ENCODE results near the gene SLC24A3. TPM values are rescaled to one million over a fixed set of nuclear protein-coding genes. Genes with fewer than 3 reads are reported as not detected.

The SLC24A3 gene
- total RNA-seq, 1 donor from 2014 or later: not detected

DNA sequence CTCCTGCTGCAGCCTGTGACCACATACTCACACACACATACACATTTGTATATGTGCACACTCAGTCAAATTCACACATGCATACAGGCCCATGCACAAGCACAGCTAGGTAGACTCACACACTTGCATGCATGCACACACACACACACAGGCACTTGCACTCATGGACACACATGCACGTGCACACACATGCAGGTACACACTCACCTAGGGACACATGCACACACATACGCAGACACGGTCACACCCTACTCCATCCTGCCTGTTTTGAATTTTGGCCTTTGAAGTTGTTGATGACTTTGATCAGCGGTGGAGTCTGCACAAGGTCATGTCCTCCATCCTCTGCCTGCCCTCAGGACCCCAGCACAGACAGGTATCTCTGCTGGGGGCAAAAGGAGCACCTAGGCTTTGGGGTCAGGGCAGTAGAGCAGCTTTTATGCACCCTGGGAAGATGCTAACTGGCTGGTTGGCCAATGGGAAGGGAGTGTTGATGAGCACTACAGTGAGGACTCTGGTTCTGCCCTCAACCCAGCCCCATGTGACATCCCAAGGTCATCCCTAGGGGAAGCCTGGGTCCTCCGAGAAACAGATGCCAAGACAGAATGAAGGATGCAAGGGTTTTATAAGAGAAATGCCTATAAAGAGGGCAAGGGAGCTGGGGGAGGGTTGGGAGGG lies 218.3 kb downstream of the SLC24A3 start:
- peaks cover 3% of the 10 kb centered on the region for H3K4me1 Mint-ChIP-seq
- no peaks in the 10 kb centered on the region for H3K9me3 Mint-ChIP-seq
- DNase-seq (no peak), ATAC-seq (ENCODE audit: low read depth) (no peak)
- intact Hi-C loops (cut with micrococcal nuclease): no loop called here
- ChIA-PET CTCF (no interaction called here), POLR2A (no interaction called here)
- peaks cover 3% of the 10 kb centered on the region for H3K27me3 Mint-ChIP-seq
- no peak overlapping the region for H3K4me3 Mint-ChIP-seq
- no peak overlapping the region for H3K27ac Mint-ChIP-seq
- TF ChIP-seq, protein P1, sequence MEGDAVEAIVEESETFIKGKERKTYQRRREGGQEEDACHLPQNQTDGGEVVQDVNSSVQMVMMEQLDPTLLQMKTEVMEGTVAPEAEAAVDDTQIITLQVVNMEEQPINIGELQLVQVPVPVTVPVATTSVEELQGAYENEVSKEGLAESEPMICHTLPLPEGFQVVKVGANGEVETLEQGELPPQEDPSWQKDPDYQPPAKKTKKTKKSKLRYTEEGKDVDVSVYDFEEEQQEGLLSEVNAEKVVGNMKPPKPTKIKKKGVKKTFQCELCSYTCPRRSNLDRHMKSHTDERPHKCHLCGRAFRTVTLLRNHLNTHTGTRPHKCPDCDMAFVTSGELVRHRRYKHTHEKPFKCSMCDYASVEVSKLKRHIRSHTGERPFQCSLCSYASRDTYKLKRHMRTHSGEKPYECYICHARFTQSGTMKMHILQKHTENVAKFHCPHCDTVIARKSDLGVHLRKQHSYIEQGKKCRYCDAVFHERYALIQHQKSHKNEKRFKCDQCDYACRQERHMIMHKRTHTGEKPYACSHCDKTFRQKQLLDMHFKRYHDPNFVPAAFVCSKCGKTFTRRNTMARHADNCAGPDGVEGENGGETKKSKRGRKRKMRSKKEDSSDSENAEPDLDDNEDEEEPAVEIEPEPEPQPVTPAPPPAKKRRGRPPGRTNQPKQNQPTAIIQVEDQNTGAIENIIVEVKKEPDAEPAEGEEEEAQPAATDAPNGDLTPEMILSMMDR (IDR thresholded peaks at IDR 0.05): no peak
- H3K36me3 Mint-ChIP-seq (ENCODE audit: low read depth): no peaks in the 10 kb centered on the region

DNA sequence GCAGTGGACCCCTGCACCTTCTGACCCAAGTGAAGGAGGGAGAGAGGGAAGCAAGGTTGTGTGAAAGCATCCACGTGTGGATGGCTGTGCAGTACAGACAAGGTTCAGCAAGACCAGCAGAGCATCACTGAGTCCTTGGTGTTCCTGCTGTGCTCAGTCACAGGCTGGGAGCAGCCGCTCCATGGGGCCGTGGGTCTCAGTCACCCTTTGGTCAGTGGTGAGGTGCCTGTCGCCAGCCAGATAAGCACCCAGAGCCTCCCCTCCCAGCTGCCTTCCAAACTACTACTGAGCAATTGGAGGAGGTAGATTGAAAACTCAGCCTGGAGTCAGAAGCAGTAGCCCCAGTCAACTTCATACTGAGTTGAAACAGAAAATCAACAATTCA lies 218.9 kb downstream of the SLC24A3 start:
- H3K4me1 Mint-ChIP-seq: peaks cover 3% of the 10 kb centered on the region
- H3K36me3 Mint-ChIP-seq (ENCODE audit: low read depth): no peaks in the 10 kb centered on the region
- no peak overlapping the region for H3K27ac Mint-ChIP-seq
- ATAC-seq (ENCODE audit: low read depth) (no peak), DNase-seq (no peak)
- peaks cover 3% of the 10 kb centered on the region for H3K27me3 Mint-ChIP-seq
- TF ChIP-seq, protein P1 (IDR thresholded peaks at IDR 0.05): no peak
- H3K4me3 Mint-ChIP-seq: no peak overlapping the region
- CTCF ChIA-PET: no interaction called here
- intact Hi-C loops (cut with micrococcal nuclease): no loop called here
- POLR2A ChIA-PET: no interaction called here
- H3K9me3 Mint-ChIP-seq: no peaks in the 10 kb centered on the region

DNA sequence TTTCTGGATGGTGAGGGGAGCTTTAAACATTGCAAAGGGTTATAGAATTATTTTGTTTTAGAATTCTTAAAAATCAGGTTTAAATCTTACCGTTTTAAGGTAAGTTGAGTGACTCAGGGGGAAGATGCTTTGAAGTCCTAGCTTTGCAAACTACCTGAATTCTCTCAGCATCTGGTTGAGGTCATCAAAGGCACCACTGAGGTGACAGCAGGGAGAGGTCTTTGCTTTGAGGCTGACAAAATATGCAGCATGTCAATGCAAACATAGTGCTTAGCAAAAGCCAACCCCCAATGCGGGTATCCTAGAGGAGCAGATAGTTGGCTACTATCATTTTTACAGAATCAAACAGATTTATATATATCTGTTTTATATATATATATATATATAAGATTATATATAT lies 219.5 kb downstream of the SLC24A3 start:
- TF ChIP-seq, protein P1 (IDR thresholded peaks at IDR 0.05): no peak
- no peak overlapping the region for H3K4me3 Mint-ChIP-seq
- peaks cover 3% of the 10 kb centered on the region for H3K4me1 Mint-ChIP-seq
- no peaks in the 10 kb centered on the region for H3K36me3 Mint-ChIP-seq (ENCODE audit: low read depth)
- peaks cover 4% of the 10 kb centered on the region for H3K27me3 Mint-ChIP-seq
- intact Hi-C loops (cut with micrococcal nuclease): no loop called here
- ChIA-PET POLR2A (no interaction called here), CTCF (no interaction called here)
- DNase-seq (no peak), ATAC-seq (ENCODE audit: low read depth) (no peak)
- no peak overlapping the region for H3K27ac Mint-ChIP-seq
- H3K9me3 Mint-ChIP-seq: no peaks in the 10 kb centered on the region

DNA sequence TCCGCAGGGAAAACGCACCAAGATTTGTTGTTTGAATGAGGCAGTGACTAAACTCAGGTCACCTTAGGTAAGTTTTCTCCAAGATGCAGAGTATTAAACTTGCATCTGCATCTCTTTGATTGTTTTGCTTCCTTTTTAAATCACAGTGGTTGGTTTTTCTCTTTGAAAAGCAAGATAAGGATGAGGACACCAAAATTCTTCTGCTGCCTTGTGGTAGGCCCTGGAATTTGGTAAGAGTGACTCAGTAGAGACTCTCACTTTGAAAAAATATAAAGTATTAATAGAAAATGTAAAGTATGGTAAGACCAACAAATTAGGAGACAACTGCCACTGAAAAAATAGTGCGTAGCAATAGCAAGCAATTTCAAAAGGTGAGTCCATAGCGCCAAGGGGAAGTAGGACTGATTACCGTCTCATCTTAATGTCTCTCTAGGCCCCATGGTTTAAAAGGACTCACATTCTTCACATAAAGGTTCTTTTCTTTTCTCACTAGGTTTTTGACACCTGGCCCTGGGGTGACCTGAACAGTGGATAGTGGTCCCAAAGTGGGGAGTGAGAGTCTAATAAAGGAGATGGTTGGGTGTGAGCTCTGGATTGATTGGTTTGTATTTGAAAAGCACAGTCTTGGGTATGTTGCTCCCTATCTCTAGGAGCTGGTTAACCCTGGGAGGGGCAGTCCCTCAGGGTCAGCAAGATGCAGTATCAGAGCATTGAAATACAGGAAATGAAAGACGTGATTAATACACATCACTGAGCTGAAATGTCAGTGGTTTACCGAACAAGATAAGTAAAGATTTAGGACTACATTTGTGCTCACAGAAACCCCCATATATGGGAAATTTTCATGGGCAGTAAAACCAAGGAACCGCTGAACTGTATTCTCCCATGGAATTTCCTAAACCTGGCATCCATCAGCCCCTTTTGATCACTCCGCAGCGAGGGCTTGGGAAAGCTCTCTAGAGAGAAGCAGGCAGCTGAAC lies 221.2 kb downstream of the SLC24A3 start:
- ChIA-PET POLR2A (no interaction called here), CTCF (no interaction called here)
- Mint-ChIP-seq H3K9me3 (no peaks in the 10 kb centered on the region), H3K4me1 (peaks cover 2% of the 10 kb centered on the region), H3K4me3 (no peak overlapping the region), H3K27ac (no peak overlapping the region), H3K36me3 (ENCODE audit: low read depth) (no peaks in the 10 kb centered on the region), H3K27me3 (peaks cover 4% of the 10 kb centered on the region)
- TF ChIP-seq, protein P1 (IDR thresholded peaks at IDR 0.05): no peak
- intact Hi-C loops (cut with micrococcal nuclease): no loop called here
- no peak for DNase-seq
- ATAC-seq (ENCODE audit: low read depth): no peak

DNA sequence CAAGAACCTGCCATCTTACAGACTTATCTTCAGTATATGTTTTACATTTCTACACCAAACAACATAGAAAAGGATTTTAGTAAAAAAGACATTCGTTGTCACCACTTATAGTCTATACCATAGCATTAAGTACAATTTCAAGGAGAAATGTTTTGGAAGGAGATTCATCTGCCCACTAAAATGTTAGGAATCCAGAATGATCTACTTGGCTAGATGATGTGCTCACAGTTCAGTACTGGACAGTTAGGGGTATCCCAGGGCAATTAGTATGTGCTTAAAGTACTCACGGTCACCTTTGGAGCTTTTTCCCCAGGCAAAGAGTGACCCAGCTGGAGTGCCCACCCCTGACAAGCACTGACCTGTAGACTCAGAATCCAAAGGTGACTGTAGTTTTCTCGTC lies 222.9 kb downstream of the SLC24A3 start:
- CTCF ChIA-PET: no interaction called here
- Mint-ChIP-seq H3K4me1 (no peaks in the 10 kb centered on the region), H3K27ac (no peak overlapping the region), H3K9me3 (no peaks in the 10 kb centered on the region), H3K36me3 (ENCODE audit: low read depth) (no peaks in the 10 kb centered on the region), H3K27me3 (peaks cover 1% of the 10 kb centered on the region), H3K4me3 (no peak overlapping the region)
- TF ChIP-seq, protein P1 (IDR thresholded peaks at IDR 0.05): no peak
- POLR2A ChIA-PET: no interaction called here
- no peak for DNase-seq
- ATAC-seq (ENCODE audit: low read depth): no peak
- intact Hi-C loops (cut with micrococcal nuclease): no loop called here
